Measurements from ENCODE around the gene ATP1A2. TPM values are rescaled to one million over a fixed set of nuclear protein-coding genes. Genes with fewer than 3 reads are reported as not detected.

The ATP1A2 gene
- total RNA-seq, 1 donor: 0.72 TPM

- Histone ChIP-seq H3K27ac (ENCODE audit: low read depth, low read length) (no peak overlapping the region), H3K79me2 (ENCODE audit: insufficient read depth, low read length) (no peaks in the 10 kb centered on the region), H4K20me1 (ENCODE audit: insufficient read depth, low read length) (no peaks in the 10 kb centered on the region), H2AFZ (ENCODE audit: low read length) (no peak overlapping the region), H3K27me3 (ENCODE audit: insufficient read depth, low read length) (no peaks in the 10 kb centered on the region), H3K36me3 (ENCODE audit: insufficient read depth, low read length) (no peaks in the 10 kb centered on the region), H3K4me3 (ENCODE audit: insufficient read depth, low read length) (no peak overlapping the region), H3K9me3 (ENCODE audit: low read depth, low read length) (no peaks in the 10 kb centered on the region), H3K4me1 (ENCODE audit: insufficient read depth, low read length) (peaks cover 27% of the 10 kb centered on the region), H3K4me2 (ENCODE audit: insufficient read depth, low read length) (no peak overlapping the region)
- peak; percentile 65 for DNase-seq (ENCODE audit: insufficient read length, low spot score, missing footprints)
- no peak for TF ChIP-seq CTCF (IDR thresholded peaks at IDR 0.05; ENCODE audit: extremely low read depth, low read depth, low read length)
Observed at GRCh38 chr1:160101717-160102522, 13.6 kb upstream of the ATP1A2 start.

GRCh38 chr1:160103658-160104408 lies 11.7 kb upstream of the ATP1A2 start:
- Histone ChIP-seq H3K4me1 (ENCODE audit: insufficient read depth, low read length) (peaks cover 18% of the 10 kb centered on the region), H3K4me3 (ENCODE audit: insufficient read depth, low read length) (no peak overlapping the region), H3K4me2 (ENCODE audit: insufficient read depth, low read length) (no peak overlapping the region), H3K36me3 (ENCODE audit: insufficient read depth, low read length) (no peaks in the 10 kb centered on the region), H3K27ac (ENCODE audit: low read depth, low read length) (no peak overlapping the region), H3K27me3 (ENCODE audit: insufficient read depth, low read length) (peaks cover 6% of the 10 kb centered on the region), H3K9me3 (ENCODE audit: low read depth, low read length) (no peaks in the 10 kb centered on the region), H3K79me2 (ENCODE audit: insufficient read depth, low read length) (no peaks in the 10 kb centered on the region), H4K20me1 (ENCODE audit: insufficient read depth, low read length) (no peaks in the 10 kb centered on the region), H2AFZ (ENCODE audit: low read length) (no peak overlapping the region)
- no peak for TF ChIP-seq CTCF (IDR thresholded peaks at IDR 0.05; ENCODE audit: extremely low read depth, low read depth, low read length)
- DNase-seq (ENCODE audit: insufficient read length, low spot score, missing footprints): peak; percentile 64

DNA sequence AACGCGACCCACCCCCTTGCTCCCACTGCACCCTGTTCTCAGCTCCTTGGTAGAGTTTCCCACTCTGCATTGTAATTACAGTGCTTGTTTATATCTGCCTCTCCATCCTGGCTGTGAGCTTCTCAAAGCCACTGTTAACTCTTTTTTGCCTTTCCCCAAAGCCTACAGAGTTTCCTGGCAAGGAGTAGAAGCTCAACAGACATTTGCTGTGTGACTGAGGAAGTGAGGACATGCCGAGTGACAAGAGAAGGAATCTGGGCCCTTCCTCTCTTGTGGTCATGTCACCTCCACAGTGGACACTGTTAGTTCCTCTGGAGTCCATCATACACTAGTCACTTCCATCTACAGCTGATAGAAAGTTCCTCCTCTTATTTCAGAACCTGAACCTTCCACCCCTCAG lies 11.1 kb upstream of the ATP1A2 start:
- peaks cover 6% of the 10 kb centered on the region for H3K27me3 ChIP-seq (ENCODE audit: insufficient read depth, low read length)
- no peaks in the 10 kb centered on the region for H3K36me3 ChIP-seq (ENCODE audit: insufficient read depth, low read length)
- H3K9me3 ChIP-seq (ENCODE audit: low read depth, low read length): no peaks in the 10 kb centered on the region
- H3K27ac ChIP-seq (ENCODE audit: low read depth, low read length): no peak overlapping the region
- peak; percentile 58 for DNase-seq (ENCODE audit: insufficient read length, low spot score, missing footprints)
- no peaks in the 10 kb centered on the region for H4K20me1 ChIP-seq (ENCODE audit: insufficient read depth, low read length)
- peaks cover 15% of the 10 kb centered on the region for H3K4me1 ChIP-seq (ENCODE audit: insufficient read depth, low read length)
- no peak for TF ChIP-seq CTCF (IDR thresholded peaks at IDR 0.05; ENCODE audit: extremely low read depth, low read depth, low read length)
- no peak overlapping the region for H3K4me3 ChIP-seq (ENCODE audit: insufficient read depth, low read length)
- no peak overlapping the region for H3K4me2 ChIP-seq (ENCODE audit: insufficient read depth, low read length)
- H3K79me2 ChIP-seq (ENCODE audit: insufficient read depth, low read length): no peaks in the 10 kb centered on the region
- H2AFZ ChIP-seq (ENCODE audit: low read length): peak overlapping the region; percentile 54

GRCh38 chr1:160105155-160105554 lies 10.4 kb upstream of the ATP1A2 start:
- no peak for TF ChIP-seq CTCF (IDR thresholded peaks at IDR 0.05; ENCODE audit: extremely low read depth, low read depth, low read length)
- no peak for DNase-seq (ENCODE audit: insufficient read length, low spot score, missing footprints)
- Histone ChIP-seq H4K20me1 (ENCODE audit: insufficient read depth, low read length) (no peaks in the 10 kb centered on the region), H3K79me2 (ENCODE audit: insufficient read depth, low read length) (no peaks in the 10 kb centered on the region), H3K4me1 (ENCODE audit: insufficient read depth, low read length) (peaks cover 15% of the 10 kb centered on the region), H3K4me3 (ENCODE audit: insufficient read depth, low read length) (no peak overlapping the region), H3K36me3 (ENCODE audit: insufficient read depth, low read length) (no peaks in the 10 kb centered on the region), H3K9me3 (ENCODE audit: low read depth, low read length) (no peaks in the 10 kb centered on the region), H3K27ac (ENCODE audit: low read depth, low read length) (no peak overlapping the region), H2AFZ (ENCODE audit: low read length) (no peak overlapping the region), H3K4me2 (ENCODE audit: insufficient read depth, low read length) (no peak overlapping the region), H3K27me3 (ENCODE audit: insufficient read depth, low read length) (peaks cover 6% of the 10 kb centered on the region)
